HepG2 (cell line): ENCODE results near the gene SNCAIP. TPM values are rescaled to one million over a fixed set of nuclear protein-coding genes. Genes with fewer than 3 reads are reported as not detected.

Experiments used
- ATAC-seq: fragments of 200-7000 bp; cut with Tn5 transposase; 3 replicates; pipeline ENCODE4 v1.9.1; 2020; ENCODE audit warnings: mild to moderate bottlenecking, moderate library complexity
- BruUV-seq: library from RNA; stranded (reverse); fragments of 400-500 nt; replicated peaks from 2 replicates; lab custom pipeline; 2021; lab: Mats Ljungman, UMichigan
- CTCF ChIA-PET: fragments of 300-600 bp; formaldehyde crosslinking; extraction: SDS; loops from one replicate; lab custom pipeline; 2021; ENCODE audit warnings: low total read pairs, inconsistent platforms, low intra/inter-chr PET ratio; lab: Yijun Ruan, JAX
- POLR2A ChIA-PET: fragments of 350-600 bp; sonication (Branson Sonifier 250); formaldehyde crosslinking; loops from one replicate; lab custom pipeline; 2020; ENCODE audit warnings: antibody characterized with exemption, inconsistent platforms; lab: Yijun Ruan, JAX
- DNase-seq: peaks from one replicate; pipeline ENCODE4 v3.0.0-alpha.2; 2015; ENCODE audit warnings: low spot score
- FAIRE-seq: peaks from 3 replicates; lab custom pipeline; 2011; peaks lifted over from hg19 to GRCh38; lab: Jason Lieb, UNC
- H2AFZ ChIP-seq: one replicate; pipeline ENCODE4 v1.6.1; 2011; ENCODE audit warnings: low read length, inconsistent platforms
- H3K27ac ChIP-seq: fragments of 300-600 bp; 3 replicates; pipeline ENCODE4 v1.8.0; 2011; ENCODE audit warnings: mixed run types, mild to moderate bottlenecking, mixed read lengths, low read length, inconsistent platforms; ENCODE audit not compliant: insufficient read depth; ENCODE audit errors: extremely low read length
- H3K27me3 ChIP-seq, 2 experiments: fragments of 200-600 bp in 1 of 2; 2 replicates in 1 of 2; 3 replicates in 1 of 2; pipeline versions ENCODE4 v1.6.0 to v1.8.0; 2011; ENCODE audit warnings: low read length in 2 of 2, mild to moderate bottlenecking in 2 of 2, moderate library complexity in 2 of 2, inconsistent platforms in 1 of 2; ENCODE audit not compliant: insufficient read depth in 2 of 2, control insufficient read depth in 1 of 2
- H3K36me3 ChIP-seq, 2 experiments: fragments of 200-600 bp in 1 of 2; replicated peaks in 1 of 2; 2 replicates in 1 of 2; 3 replicates in 1 of 2; pipeline versions ENCODE4 v1.5.1 to v1.8.0; 2011; ENCODE audit warnings: low read length in 2 of 2, inconsistent platforms in 1 of 2; ENCODE audit not compliant: insufficient read depth in 2 of 2, control insufficient read depth in 1 of 2
- H3K4me1 ChIP-seq: 2 replicates; pipeline ENCODE4 v1.5.1; 2012; ENCODE audit warnings: low read length, inconsistent platforms; ENCODE audit not compliant: insufficient read depth
- H3K4me2 ChIP-seq: 2 replicates; pipeline ENCODE4 v1.6.0; 2011; ENCODE audit warnings: low read depth, low read length, inconsistent platforms
- H3K4me3 ChIP-seq, 3 experiments: fragments of 200-600 bp in 1 of 3; sonication (generic), shearing (Covaris generic) in 1 of 3; replicated peaks in 1 of 3; 2 replicates each; pipeline ENCODE4 v1.5.1; 2011 to 2016; ENCODE audit warnings: low read length in 3 of 3, inconsistent platforms in 2 of 3, low read depth in 2 of 3, mild to moderate bottlenecking in 2 of 3, control low read depth in 1 of 3, mixed read lengths in 1 of 3; ENCODE audit not compliant: insufficient read depth in 1 of 3
- H3K79me2 ChIP-seq: one replicate; pipeline ENCODE4 v1.6.1; 2011; ENCODE audit warnings: low read length, inconsistent platforms; ENCODE audit not compliant: insufficient read depth
- H3K9ac ChIP-seq: 2 replicates; pipeline ENCODE4 v1.6.0; 2011; ENCODE audit warnings: mild to moderate bottlenecking, low read depth, low read length, inconsistent platforms; ENCODE audit not compliant: insufficient read depth
- H3K9me3 ChIP-seq: 2 replicates; pipeline ENCODE4 v1.5.1; 2012; ENCODE audit warnings: mild to moderate bottlenecking, low read length
- H4K20me1 ChIP-seq: 2 replicates; pipeline ENCODE4 v1.6.0; 2011; ENCODE audit warnings: inconsistent platforms, mild to moderate bottlenecking, low read length, moderate library complexity; ENCODE audit not compliant: insufficient read depth
- CENPT ChIP-seq: sonication (generic); formaldehyde crosslinking; IDR thresholded peaks from 2 replicates; pipeline ENCODE4 v1.8.0; 2022; ENCODE audit warnings: low read depth, mild to moderate bottlenecking, moderate library complexity, missing genetic modification reagents
- ELF1 ChIP-seq: sonication (generic); formaldehyde crosslinking; IDR thresholded peaks from 2 replicates; pipeline ENCODE4 v1.4.0; 2020; ENCODE audit warnings: missing genetic modification reagents
- NBN ChIP-seq: fragments of 450-650 bp; conservative IDR thresholded peaks from 2 replicates; pipeline ENCODE4 v1.6.1; 2017
- RNF2 ChIP-seq: fragments of 450-650 bp; conservative IDR thresholded peaks from 2 replicates; pipeline ENCODE4 v1.6.1; 2016; ENCODE audit warnings: low read depth
- TBL1XR1 ChIP-seq: fragments of 150-350 bp; IDR thresholded peaks from 2 replicates; pipeline ENCODE4 v1.6.1; 2014; ENCODE audit warnings: borderline replicate concordance, low read length; ENCODE audit not compliant: partially characterized antibody
- ZFP90 ChIP-seq: sonication (generic); formaldehyde crosslinking; IDR thresholded peaks from 2 replicates; pipeline ENCODE4 v1.8.0; 2022; ENCODE audit warnings: missing genetic modification reagents, mild to moderate bottlenecking, inconsistent platforms, borderline replicate concordance
- ZNF256 ChIP-seq: sonication (generic); formaldehyde crosslinking; conservative IDR thresholded peaks from 2 replicates; pipeline ENCODE4 v1.4.0; 2020; ENCODE audit warnings: missing genetic modification reagents
- ZNF496 ChIP-seq: sonication (generic); formaldehyde crosslinking; IDR thresholded peaks from 2 replicates; pipeline ENCODE4 v1.8.1; 2023; ENCODE audit warnings: mild to moderate bottlenecking, moderate library complexity, missing genetic modification reagents; ENCODE audit not compliant: insufficient replicate concordance
- ZNF546 ChIP-seq: sonication (generic); formaldehyde crosslinking; conservative IDR thresholded peaks from 2 replicates; pipeline ENCODE4 v1.8.1; 2023; ENCODE audit warnings: mild to moderate bottlenecking, missing genetic modification reagents
- WGBS: methylation state at CpG from one replicate; pipeline ENCODE4 v1.1.6; 2017; ENCODE audit warnings: low lambda C conversion rate; 5-methylcytosine and 5-hydroxymethylcytosine counted together
- in situ Hi-C: cut with HindIII; loops from 2 replicates; pipeline ENCODE4 v1.10.0; 2017; ENCODE audit warnings: low pct_unique_long_range_greater_than_20kb; ENCODE audit not compliant: extremely low pct_ligation_motif_present
- intact Hi-C: fragments of 100-400 bp; cut with micrococcal nuclease; formaldehyde crosslinking; loops from one replicate; pipeline ENCODE4 v1.10.0; 2022; ENCODE audit not compliant: unreplicated experiment
- polyA plus RNA-seq, 8 experiments: library from polyadenylated mRNA; depleted of rRNA in 3 of 8; stranded (reverse) in 7 of 8; unstranded in 1 of 8; fragments of >200 nt; fragmentation: Illumina TruSeq in 4 of 8; extraction: Trizol in 4 of 8; gene quantifications; 2 replicates each; pipeline versions ENCODE4 v1.2.1 to v1.2.3, GENCODE V29; 2011 to 2016; ENCODE audit warnings: low read depth in 4 of 8, missing spikeins in 1 of 8, mixed read lengths in 1 of 8; ENCODE audit not compliant: insufficient read depth in 1 of 8
- total RNA-seq, 5 experiments: library from RNA; depleted of rRNA; stranded (reverse); fragments of >200 nt; fragmentation: Illumina TruSeq; extraction: Trizol; gene quantifications; 2 replicates each; pipeline ENCODE4 v1.2.3, GENCODE V29; 2016; ENCODE audit warnings: low read depth in 1 of 5
- TF ChIP-seq, protein P1 (sequence below): sonication (generic); formaldehyde crosslinking; IDR thresholded peaks from 2 replicates; pipeline ENCODE4 v1.4.0; 2020; ENCODE audit warnings: mild to moderate bottlenecking, missing genetic modification reagents
- TF ChIP-seq, protein P2 (sequence below): sonication (generic); formaldehyde crosslinking; IDR thresholded peaks from 2 replicates; pipeline ENCODE4 v1.5.0; 2020; ENCODE audit warnings: missing genetic modification reagents

The SNCAIP gene
- total and polyA plus RNA-seq, 2 of the 13 experiments (the other 11 are each of a cell fraction or from before 2014, with no cell fraction given): not detected

DNA sequence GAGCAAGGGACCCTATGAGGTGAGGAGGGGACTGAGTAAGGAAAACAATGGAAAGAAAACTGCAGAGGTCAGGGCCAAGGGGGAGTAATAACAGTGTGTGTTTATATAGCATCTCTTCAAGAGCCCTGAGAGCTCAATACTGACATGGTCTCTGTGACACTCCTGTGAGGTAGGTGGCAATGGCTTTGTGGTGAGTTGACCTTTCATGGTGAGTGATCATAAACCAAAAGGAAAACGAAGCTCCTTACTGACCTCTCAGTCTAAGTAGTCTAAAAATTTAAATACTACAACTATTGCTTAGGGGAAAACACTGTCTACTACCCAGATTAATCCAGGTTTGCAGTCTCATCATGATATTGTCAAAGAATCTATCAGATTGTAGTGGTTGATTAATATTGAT lies 130.9 kb downstream of the SNCAIP start:
- FAIRE-seq (no peak), ATAC-seq (no peak)

DNA sequence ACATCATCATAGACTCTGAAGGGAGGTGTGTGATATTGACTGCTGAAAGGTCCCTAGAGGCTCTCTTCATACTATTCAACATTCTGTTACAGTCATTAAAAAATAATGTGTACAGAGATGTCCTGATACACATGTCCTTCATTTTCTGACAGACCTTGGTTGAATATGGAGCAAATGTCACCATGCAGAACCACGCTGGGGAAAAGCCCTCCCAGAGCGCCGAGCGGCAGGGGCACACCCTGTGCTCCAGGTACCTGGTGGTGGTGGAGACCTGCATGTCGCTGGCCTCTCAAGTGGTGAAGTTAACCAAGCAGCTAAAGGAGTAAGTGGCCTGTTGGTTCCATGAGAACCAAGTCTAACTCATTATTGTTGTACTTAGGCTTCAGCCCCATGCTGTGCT lies 132.4 kb downstream of the SNCAIP start:
- no peak overlapping the region for H3K27ac ChIP-seq
- no CpG with 5 or more reads among the region's 5 CpGs for WGBS
- no peaks in the 10 kb centered on the region for H3K27me3 ChIP-seq
- no peak for DNase-seq
- intact Hi-C loops (no loop called here), in situ Hi-C loops (no loop called here)
- no peak overlapping the region for H3K4me3 ChIP-seq
- ATAC-seq: no peak
- H2AFZ ChIP-seq: no peak overlapping the region
- ChIA-PET POLR2A (no interaction called here), CTCF (no interaction called here)
- BruUV-seq: no TSS peak
- H3K9ac ChIP-seq: no peak overlapping the region
- H3K4me2 ChIP-seq: no peak overlapping the region
- no peak for TF ChIP-seq ZNF496 (CRISPR knock-in tag)
- no peak for TF ChIP-seq ZFP90 (CRISPR knock-in tag)
- TF ChIP-seq CENPT (CRISPR knock-in tag): no peak
- no peak for TF ChIP-seq ZNF256 (CRISPR knock-in tag)
- TF ChIP-seq, protein P1, sequence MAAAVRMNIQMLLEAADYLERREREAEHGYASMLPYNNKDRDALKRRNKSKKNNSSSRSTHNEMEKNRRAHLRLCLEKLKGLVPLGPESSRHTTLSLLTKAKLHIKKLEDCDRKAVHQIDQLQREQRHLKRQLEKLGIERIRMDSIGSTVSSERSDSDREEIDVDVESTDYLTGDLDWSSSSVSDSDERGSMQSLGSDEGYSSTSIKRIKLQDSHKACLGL: no peak
- no peak for TF ChIP-seq ZNF546 (CRISPR knock-in tag)
- no peaks in the 10 kb centered on the region for H4K20me1 ChIP-seq
- no peaks in the 10 kb centered on the region for H3K4me1 ChIP-seq
- no peaks in the 10 kb centered on the region for H3K36me3 ChIP-seq
- no peaks in the 10 kb centered on the region for H3K9me3 ChIP-seq
- no peak for FAIRE-seq
- no peaks in the 10 kb centered on the region for H3K79me2 ChIP-seq

More for the DNA sequence above, 130.9 kb downstream of the SNCAIP start:
- Histone ChIP-seq H3K79me2 (no peaks in the 10 kb centered on the region), H3K36me3 (no peaks in the 10 kb centered on the region), H3K4me1 (no peaks in the 10 kb centered on the region), H3K4me2 (no peak overlapping the region), H3K9ac (no peak overlapping the region), H3K9me3 (no peaks in the 10 kb centered on the region), H2AFZ (no peak overlapping the region), H3K4me3 (no peak overlapping the region), H3K27me3 (no peaks in the 10 kb centered on the region), H3K27ac (no peak overlapping the region), H4K20me1 (no peaks in the 10 kb centered on the region)
- BruUV-seq: no TSS peak
- CTCF ChIA-PET: no interaction called here
- in situ Hi-C loops: no loop called here
- intact Hi-C loops: no loop called here
- 11% methylated on average over 1 of the region's 1 CpG for WGBS
- POLR2A ChIA-PET: no interaction called here
- no peak for TF ChIP-seq NBN
- TF ChIP-seq, protein P2, sequence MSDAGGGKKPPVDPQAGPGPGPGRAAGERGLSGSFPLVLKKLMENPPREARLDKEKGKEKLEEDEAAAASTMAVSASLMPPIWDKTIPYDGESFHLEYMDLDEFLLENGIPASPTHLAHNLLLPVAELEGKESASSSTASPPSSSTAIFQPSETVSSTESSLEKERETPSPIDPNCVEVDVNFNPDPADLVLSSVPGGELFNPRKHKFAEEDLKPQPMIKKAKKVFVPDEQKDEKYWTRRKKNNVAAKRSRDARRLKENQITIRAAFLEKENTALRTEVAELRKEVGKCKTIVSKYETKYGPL (CRISPR knock-in tag): no peak
- no peak for TF ChIP-seq ELF1 (CRISPR knock-in tag)
- no peak for TF ChIP-seq RNF2
- no peak for TF ChIP-seq TBL1XR1
- no peak for DNase-seq
